CD8-positive, alpha-beta memory T cell (primary cell): ENCODE data around the gene MAST3. TPM values are rescaled to one million over a fixed set of nuclear protein-coding genes. Genes with fewer than 3 reads are reported as not detected.
"Not testable (repeated sequence)": the region's sequence is repeated elsewhere in the genome, so short reads cannot be mapped to it uniquely, and the experiment has no call there.

ENCODE experiments used
- CTCF ChIA-PET: fragments of 350-600 bp; sonication (Branson Sonifier 250); formaldehyde crosslinking; loops from one replicate; lab custom pipeline; 2021; ENCODE audit warnings: antibody characterized with exemption; lab: Charles Lee
- POLR2A ChIA-PET: fragments of 350-600 bp; sonication (Branson Sonifier 250); formaldehyde crosslinking; loops from one replicate; lab custom pipeline; 2021; ENCODE audit warnings: antibody characterized with exemption; lab: Charles Lee
- DNase-seq, 5 donors: peaks; one replicate each; pipeline versions ENCODE4 v3.0.0 to v3.0.0-alpha.2; 2020 to 2022; ENCODE audit warnings: mixed read lengths in 1 of 5
- H3K27ac ChIP-seq: one replicate; pipeline ENCODE4 v1.7.0; 2013; ENCODE audit warnings: low read depth, mild to moderate bottlenecking, low read length, moderate library complexity
- H3K27me3 ChIP-seq: 2 replicates; pipeline ENCODE4 v1.7.0; 2013; ENCODE audit warnings: low read length, mild to moderate bottlenecking; ENCODE audit not compliant: insufficient read depth, poor library complexity, severe bottlenecking
- H3K36me3 ChIP-seq: 2 replicates; pipeline ENCODE4 v1.7.0; 2013; ENCODE audit warnings: mild to moderate bottlenecking, low read length, moderate library complexity; ENCODE audit not compliant: insufficient read depth
- H3K4me1 ChIP-seq: 2 replicates; pipeline ENCODE4 v1.7.0; 2013; ENCODE audit warnings: mild to moderate bottlenecking, low read length, moderate library complexity; ENCODE audit not compliant: insufficient read depth
- H3K4me3 ChIP-seq: 2 replicates; pipeline ENCODE4 v1.7.0; 2013; ENCODE audit warnings: mild to moderate bottlenecking, low read length
- H3K9me3 ChIP-seq: 2 replicates; pipeline ENCODE4 v1.7.0; 2013; ENCODE audit warnings: mild to moderate bottlenecking, low read length
- H3K27ac Mint-ChIP-seq, 8 donors: one replicate each; pipeline ENCODE4 v1.8.0; 2020 to 2021; ENCODE audit warnings: mixed read lengths in 8 of 8, mild to moderate bottlenecking in 6 of 8, inconsistent platforms in 3 of 8, moderate library complexity in 3 of 8
- H3K27me3 Mint-ChIP-seq, 2 donors: one replicate each; pipeline ENCODE4 v1.8.0; 2020 to 2021; ENCODE audit warnings: mixed read lengths in 2 of 2, mild to moderate bottlenecking in 1 of 2, moderate library complexity in 1 of 2
- H3K36me3 Mint-ChIP-seq, 3 donors: one replicate each; pipeline ENCODE4 v1.8.0; 2020 to 2021; ENCODE audit warnings: mixed read lengths in 3 of 3, inconsistent platforms in 1 of 3, mild to moderate bottlenecking in 1 of 3
- H3K4me1 Mint-ChIP-seq, 3 donors: one replicate each; pipeline ENCODE4 v1.8.0; 2020 to 2021; ENCODE audit warnings: mixed read lengths in 3 of 3, inconsistent platforms in 1 of 3, mild to moderate bottlenecking in 1 of 3
- H3K4me3 Mint-ChIP-seq, 7 donors: one replicate each; pipeline ENCODE4 v1.8.0; 2020 to 2021; ENCODE audit warnings: mixed read lengths in 7 of 7, mild to moderate bottlenecking in 6 of 7, moderate library complexity in 4 of 7, inconsistent platforms in 2 of 7
- H3K9me3 Mint-ChIP-seq, 5 donors: one replicate each; pipeline ENCODE4 v1.8.0; 2020 to 2022; ENCODE audit warnings: mixed read lengths in 5 of 5, mild to moderate bottlenecking in 3 of 5, moderate library complexity in 2 of 5, inconsistent platforms in 1 of 5
- polyA plus RNA-seq: library from polyadenylated mRNA; unstranded; fragments of 300-500 nt; fragmentation: Illumina TruSeq; gene quantifications from one replicate; pipeline ENCODE4 v1.2.3, GENCODE V29; 2021
- total RNA-seq, 2 experiments: library from RNA; stranded (reverse); gene quantifications; one replicate each; pipeline ENCODE4 v1.2.3, GENCODE V29; 2021

The MAST3 gene
- total and polyA plus RNA-seq, 3 experiments from 2014 or later: 15.0 to 18.6 (median 15.9) TPM

GRCh38 chr19:18085702-18086457 lies 11.7 kb upstream of the MAST3 start:
- peak overlapping the region; percentile 76 for H3K27ac ChIP-seq
- Mint-ChIP-seq H3K27me3 (peaks cover 0 to 4% of the 10 kb centered on the region in 2 donors), H3K27ac (peak overlapping the region in 7 of 8 donors; percentile 96 to 100 (median 98)), H3K36me3 (peaks cover 0 to 35% (median 13%) of the 10 kb centered on the region in 3 donors), H3K4me1 (peaks cover 60 to 68% (median 68%) of the 10 kb centered on the region in 3 donors), H3K9me3 (no peaks in the 10 kb centered on the region), H3K4me3 (peak overlapping the region; percentile 91 to 99 (median 98))
- DNase-seq: no peak
- peaks cover 61% of the 10 kb centered on the region for H3K4me1 ChIP-seq
- no peaks in the 10 kb centered on the region for H3K27me3 ChIP-seq
- ChIA-PET CTCF (interaction anchor here (1.2 to 2.0 kb wide), 2 partner anchors 22 to 27 kb away, joined by 4 to 10 read pairs; no protein-coding TSS in a partner anchor), POLR2A (interaction anchor here (0.6 to 2.0 kb wide), 5 partner anchors 12 to 183 kb away, joined by 3 to 6 read pairs (median 6); partner anchors contain the start of gene MAST3)
- H3K4me3 ChIP-seq: peak overlapping the region; percentile 85
- H3K36me3 ChIP-seq: peaks cover 8% of the 10 kb centered on the region
- no peaks in the 10 kb centered on the region for H3K9me3 ChIP-seq

DNA sequence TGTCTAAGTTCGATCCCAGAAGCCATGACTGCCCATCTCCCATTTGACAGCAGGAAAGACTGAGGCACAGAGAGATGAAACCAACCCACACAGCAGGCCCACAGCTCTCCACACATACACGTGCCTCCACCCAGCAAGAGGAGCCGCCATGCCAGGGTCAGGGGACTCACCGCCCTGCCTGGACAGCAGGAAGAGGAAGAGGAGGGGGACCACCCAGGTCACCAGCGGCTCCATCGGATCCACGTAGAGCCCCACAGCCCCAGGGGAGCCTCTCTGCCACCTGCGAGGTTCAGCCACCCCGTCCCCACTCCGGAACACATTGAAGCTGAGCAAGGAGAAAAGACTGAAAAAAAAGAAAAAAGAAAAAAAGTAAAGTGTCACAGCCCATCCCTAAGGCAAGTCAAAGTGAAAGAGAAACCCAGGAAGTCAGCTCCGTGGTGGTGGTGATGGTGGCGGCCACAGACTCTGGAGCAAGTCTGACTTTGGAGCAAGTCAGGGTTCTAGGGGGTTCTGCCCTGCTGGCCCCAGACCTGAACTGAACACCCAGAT lies 10.9 kb upstream of the MAST3 start, which contains the start of gene IL12RB1:
TSS of gene IL12RB1 (minus strand) at position 345 of the 549 bp plus-strand sequence. CDS start at position 234, 111 bp downstream.
- Mint-ChIP-seq H3K36me3 (peaks cover 0 to 30% (median 13%) of the 10 kb centered on the region in 3 donors), H3K4me1 (peaks cover 66 to 76% (median 75%) of the 10 kb centered on the region in 3 donors), H3K9me3 (no peaks in the 10 kb centered on the region), H3K27ac (peak within 1 kb of the TSS; percentile 95 to 100 (median 98)), H3K4me3 (peak within 1 kb of the TSS; percentile 91 to 99 (median 98)), H3K27me3 (peaks cover 0 to 4% of the 10 kb centered on the region in 2 donors)
- peaks cover 69% of the 10 kb centered on the region for H3K4me1 ChIP-seq
- ChIA-PET POLR2A (interaction anchor here (0.6 to 2.0 kb wide), 12 partner anchors 11 to 106 kb away, joined by 3 to 6 read pairs (median 4); partner anchors contain the start of genes ARRDC2, MAST3, MPV17L2 and PIK3R2), CTCF (interaction anchor here (0.7 to 2.0 kb wide), 9 partner anchors 11 to 81 kb away, joined by 3 to 10 read pairs (median 3); partner anchors contain the start of genes MAST3 and PIK3R2)
- peak within 1 kb of the TSS; percentile 76 for H3K27ac ChIP-seq
- peak within 1 kb of the TSS; percentile 85 for H3K4me3 ChIP-seq
- no peaks in the 10 kb centered on the region for H3K9me3 ChIP-seq
- no peaks in the 10 kb centered on the region for H3K27me3 ChIP-seq
- peaks cover 7% of the 10 kb centered on the region for H3K36me3 ChIP-seq
- DNase-seq: peak; percentile 31 to 79 (median 72)

DNA sequence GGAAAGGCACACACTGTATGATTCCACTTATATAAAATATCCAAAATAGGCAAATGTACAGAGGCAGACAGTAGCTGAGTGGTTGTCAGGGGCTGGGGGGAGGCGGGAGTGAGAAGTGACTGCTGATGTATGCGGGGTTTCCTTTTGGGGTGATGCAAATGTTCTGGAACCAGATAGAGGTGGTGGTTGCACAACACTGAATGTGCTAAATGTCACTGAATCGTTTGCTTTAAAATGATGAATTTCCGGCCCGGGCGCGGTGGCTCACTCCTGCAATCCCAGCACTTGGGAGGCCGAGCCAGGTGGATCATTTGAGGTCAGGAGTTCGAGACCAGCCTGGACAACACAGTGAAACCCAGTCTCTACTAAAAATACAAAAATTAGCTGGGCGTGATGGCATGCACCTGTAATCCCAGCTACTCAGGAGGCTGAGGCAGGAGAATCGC lies 8.5 kb upstream of the MAST3 start:
- Histone ChIP-seq H3K27ac (peak overlapping the region; percentile 51), H3K4me1 (peaks cover 80% of the 10 kb centered on the region)
- Mint-ChIP-seq H3K4me3 (peak overlapping the region; percentile 62 to 91 (median 66)), H3K4me1 (peaks cover 58 to 78% (median 72%) of the 10 kb centered on the region in 3 donors), H3K36me3 (peaks cover 0 to 10% (median 3%) of the 10 kb centered on the region in 3 donors), H3K27ac (peak overlapping the region; percentile 96 to 100 (median 98))
- not testable (repeated sequence) for H3K9me3 ChIP-seq, H3K9me3 Mint-ChIP-seq, H3K4me3 ChIP-seq, H3K27me3 ChIP-seq, H3K36me3 ChIP-seq, H3K27me3 Mint-ChIP-seq
- DNase-seq: peak; percentile 63 to 81 (median 71)
- ChIA-PET POLR2A (interaction anchor here (0.7 kb wide), 4 partner anchors 19 to 208 kb away, joined by 3 to 6 read pairs (median 6); no protein-coding TSS in a partner anchor), CTCF (interaction anchor here (1.0 to 3.9 kb wide), 4 partner anchors 19 to 103 kb away, joined by 3 to 15 read pairs (median 4); partner anchors contain the start of gene MPV17L2)

- H3K4me3 ChIP-seq: no peak overlapping the region
- H3K27me3 ChIP-seq: no peaks in the 10 kb centered on the region
- H3K36me3 ChIP-seq: no peaks in the 10 kb centered on the region
- H3K4me1 ChIP-seq: peaks cover 74% of the 10 kb centered on the region
- Mint-ChIP-seq H3K36me3 (peaks cover 0 to 7% (median 0%) of the 10 kb centered on the region in 3 donors), H3K27me3 (peaks cover 0 to 3% of the 10 kb centered on the region in 2 donors), H3K27ac (peak overlapping the region; percentile 96 to 100 (median 98)), H3K9me3 (no peaks in the 10 kb centered on the region), H3K4me3 (peak overlapping the region in 5 of 7 donors; percentile 62 to 78 (median 66)), H3K4me1 (peaks cover 51 to 72% (median 66%) of the 10 kb centered on the region in 3 donors)
- H3K27ac ChIP-seq: peak overlapping the region; percentile 31
- POLR2A ChIA-PET: interaction anchor here (1.5 kb wide), 1 partner anchor 29 kb away, joined by 7 read pairs; no protein-coding TSS in a partner anchor
- DNase-seq: no peak
- no peaks in the 10 kb centered on the region for H3K9me3 ChIP-seq
- CTCF ChIA-PET: interaction anchor here (1.1 to 3.9 kb wide), 3 partner anchors 18 to 31 kb away, joined by 3 to 15 read pairs (median 4); no protein-coding TSS in a partner anchor
These were observed 7.9 kb upstream of the MAST3 start for GRCh38 chr19:18089726-18090125.

DNA sequence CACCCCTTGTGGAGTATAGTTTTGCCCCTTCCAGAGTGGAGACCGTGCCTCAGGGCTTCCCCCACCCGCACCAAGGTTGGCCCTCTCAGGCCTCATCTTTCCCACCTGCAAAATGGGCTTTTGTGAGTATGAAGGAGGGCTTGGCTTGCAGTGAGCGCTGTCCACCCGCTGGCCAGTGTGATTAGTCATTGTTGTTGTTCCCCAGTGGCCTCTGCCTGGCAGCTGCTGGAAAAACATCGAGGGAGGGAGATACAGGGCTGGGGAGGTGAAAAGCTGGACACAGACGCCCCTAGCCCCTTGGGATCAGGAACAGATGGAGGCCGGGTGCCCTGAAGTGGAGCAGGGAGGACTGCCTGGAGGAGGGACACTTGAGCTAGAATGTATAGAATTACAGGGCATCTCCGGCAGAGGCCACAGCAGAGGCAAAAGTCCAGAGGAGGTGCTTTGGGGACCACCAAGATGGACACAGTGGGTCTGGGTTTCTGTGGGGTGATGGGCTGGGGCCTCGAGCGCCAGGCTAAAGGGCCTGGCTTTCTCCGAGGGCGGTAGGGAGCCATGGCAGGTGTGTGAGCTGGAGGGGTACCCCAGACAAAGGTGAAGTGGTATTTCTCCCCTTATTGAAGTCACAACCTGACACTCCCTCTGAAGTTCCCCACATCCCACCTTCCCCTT lies 6.9 kb upstream of the MAST3 start:
- DNase-seq: no peak
- H3K4me3 Mint-ChIP-seq: peak overlapping the region; percentile 25 to 78 (median 67)
- peaks cover 65% of the 10 kb centered on the region for H3K4me1 ChIP-seq
- peak overlapping the region; percentile 96 to 100 (median 98) for H3K27ac Mint-ChIP-seq
- peak overlapping the region; percentile 41 for H3K4me3 ChIP-seq
- H3K27ac ChIP-seq: peak overlapping the region; percentile 75
- ChIA-PET CTCF (interaction anchor here (0.7 to 3.9 kb wide), 16 partner anchors 10 to 189 kb away, joined by 3 to 19 read pairs (median 4); partner anchors contain the start of gene ARRDC2), POLR2A (interaction anchor here (0.5 to 2.1 kb wide), 12 partner anchors 9 to 191 kb away, joined by 3 to 18 read pairs (median 4); partner anchors contain the start of genes JUND and PIK3R2)
- no peaks in the 10 kb centered on the region for H3K9me3 Mint-ChIP-seq
- peaks cover 0 to 3% of the 10 kb centered on the region in 2 donors for H3K27me3 Mint-ChIP-seq
- H3K4me1 Mint-ChIP-seq: peaks cover 49 to 67% (median 57%) of the 10 kb centered on the region in 3 donors
- peaks cover 0 to 7% (median 0%) of the 10 kb centered on the region in 3 donors for H3K36me3 Mint-ChIP-seq
- H3K36me3 ChIP-seq: no peaks in the 10 kb centered on the region
- no peaks in the 10 kb centered on the region for H3K9me3 ChIP-seq
- no peaks in the 10 kb centered on the region for H3K27me3 ChIP-seq

- Histone ChIP-seq H3K4me3 (peak overlapping the region; percentile 41), H3K4me1 (peaks cover 62% of the 10 kb centered on the region), H3K36me3 (no peaks in the 10 kb centered on the region), H3K9me3 (no peaks in the 10 kb centered on the region), H3K27me3 (no peaks in the 10 kb centered on the region), H3K27ac (peak overlapping the region; percentile 75)
- H3K36me3 Mint-ChIP-seq: peaks cover 0 to 7% (median 0%) of the 10 kb centered on the region in 3 donors
- ChIA-PET POLR2A (interaction anchor here (0.5 to 2.1 kb wide), 13 partner anchors 9 to 1897 kb away, joined by 3 to 18 read pairs (median 4); partner anchors contain the start of genes JUND and PIK3R2), CTCF (interaction anchor here (0.7 to 3.9 kb wide), 17 partner anchors 10 to 189 kb away, joined by 3 to 19 read pairs (median 4); partner anchors contain the start of gene ARRDC2)
- peak; percentile 76 to 89 (median 83) for DNase-seq
- H3K27ac Mint-ChIP-seq: peak overlapping the region; percentile 96 to 100 (median 98)
- H3K4me3 Mint-ChIP-seq: peak overlapping the region; percentile 25 to 86 (median 74)
- H3K4me1 Mint-ChIP-seq: peaks cover 49 to 63% (median 57%) of the 10 kb centered on the region in 3 donors
- peaks cover 0 to 3% of the 10 kb centered on the region in 2 donors for H3K27me3 Mint-ChIP-seq
- H3K9me3 Mint-ChIP-seq: no peaks in the 10 kb centered on the region
These were observed 6.4 kb upstream of the MAST3 start for GRCh38 chr19:18091217-18091608.
